Measurements from ENCODE around the gene APBA3.

DNA sequence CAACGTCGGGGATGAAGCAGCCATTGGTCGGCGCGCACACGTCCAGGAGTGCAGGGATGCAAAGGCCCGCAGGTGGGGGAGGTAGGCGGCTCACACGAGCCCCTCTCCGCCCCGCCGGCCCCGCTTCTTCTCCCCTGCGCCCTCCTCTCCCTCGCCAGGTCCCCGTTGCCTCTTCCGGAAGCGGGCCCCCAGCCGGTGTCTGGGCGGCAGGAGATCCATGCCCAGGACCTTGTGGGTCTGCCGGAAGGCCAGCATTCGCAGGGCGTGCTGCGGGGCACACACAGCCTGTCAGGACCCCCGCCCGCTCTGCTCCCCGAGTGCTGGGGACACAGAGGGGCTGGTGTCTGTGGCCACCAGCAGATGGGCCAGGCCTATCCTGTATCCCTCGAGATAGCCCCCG lies 44.4 kb upstream of the APBA3 start:
- no peak for TF ChIP-seq ZFP30 (CRISPR knock-in tag; IDR thresholded peaks at IDR 0.05)
- TF ChIP-seq, protein P1, sequence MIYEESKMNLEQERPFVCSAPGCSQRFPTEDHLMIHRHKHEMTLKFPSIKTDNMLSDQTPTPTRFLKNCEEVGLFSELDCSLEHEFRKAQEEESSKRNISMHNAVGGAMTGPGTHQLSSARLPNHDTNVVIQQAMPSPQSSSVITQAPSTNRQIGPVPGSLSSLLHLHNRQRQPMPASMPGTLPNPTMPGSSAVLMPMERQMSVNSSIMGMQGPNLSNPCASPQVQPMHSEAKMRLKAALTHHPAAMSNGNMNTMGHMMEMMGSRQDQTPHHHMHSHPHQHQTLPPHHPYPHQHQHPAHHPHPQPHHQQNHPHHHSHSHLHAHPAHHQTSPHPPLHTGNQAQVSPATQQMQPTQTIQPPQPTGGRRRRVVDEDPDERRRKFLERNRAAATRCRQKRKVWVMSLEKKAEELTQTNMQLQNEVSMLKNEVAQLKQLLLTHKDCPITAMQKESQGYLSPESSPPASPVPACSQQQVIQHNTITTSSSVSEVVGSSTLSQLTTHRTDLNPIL (CRISPR knock-in tag; IDR thresholded peaks at IDR 0.05; ENCODE audit: low read depth) = no peak

All from SK-N-SH treated with all-trans-retinoic acid at 6 μM for 48 hours (cell line).